ENCODE data around the gene FBRSL1.

DNA sequence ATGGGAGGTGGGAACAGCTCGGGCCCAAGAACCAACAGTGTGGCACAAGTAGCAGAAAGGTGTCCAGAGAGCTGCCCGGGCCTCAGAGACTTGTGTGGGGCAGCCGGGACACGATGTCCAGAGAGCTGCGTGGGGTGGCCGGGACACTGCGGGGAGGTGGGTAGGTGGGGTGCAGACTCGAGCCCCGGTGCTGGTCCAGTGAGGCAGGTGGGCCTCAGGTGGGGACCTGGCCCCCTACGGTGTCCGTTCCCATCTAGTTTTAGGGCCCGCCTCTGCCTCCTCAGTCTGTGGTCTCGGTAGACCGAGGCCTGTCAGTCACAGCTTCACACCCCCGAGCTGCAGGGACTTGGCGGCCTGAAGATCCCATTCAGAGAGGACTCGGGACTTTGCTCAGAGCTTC lies 6.3 kb upstream of the FBRSL1 start:
- TF ChIP-seq, protein P1, sequence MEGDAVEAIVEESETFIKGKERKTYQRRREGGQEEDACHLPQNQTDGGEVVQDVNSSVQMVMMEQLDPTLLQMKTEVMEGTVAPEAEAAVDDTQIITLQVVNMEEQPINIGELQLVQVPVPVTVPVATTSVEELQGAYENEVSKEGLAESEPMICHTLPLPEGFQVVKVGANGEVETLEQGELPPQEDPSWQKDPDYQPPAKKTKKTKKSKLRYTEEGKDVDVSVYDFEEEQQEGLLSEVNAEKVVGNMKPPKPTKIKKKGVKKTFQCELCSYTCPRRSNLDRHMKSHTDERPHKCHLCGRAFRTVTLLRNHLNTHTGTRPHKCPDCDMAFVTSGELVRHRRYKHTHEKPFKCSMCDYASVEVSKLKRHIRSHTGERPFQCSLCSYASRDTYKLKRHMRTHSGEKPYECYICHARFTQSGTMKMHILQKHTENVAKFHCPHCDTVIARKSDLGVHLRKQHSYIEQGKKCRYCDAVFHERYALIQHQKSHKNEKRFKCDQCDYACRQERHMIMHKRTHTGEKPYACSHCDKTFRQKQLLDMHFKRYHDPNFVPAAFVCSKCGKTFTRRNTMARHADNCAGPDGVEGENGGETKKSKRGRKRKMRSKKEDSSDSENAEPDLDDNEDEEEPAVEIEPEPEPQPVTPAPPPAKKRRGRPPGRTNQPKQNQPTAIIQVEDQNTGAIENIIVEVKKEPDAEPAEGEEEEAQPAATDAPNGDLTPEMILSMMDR (IDR thresholded peaks at IDR 0.05; ENCODE audit: insufficient read depth, low read depth, low read length), result no peak
- TF ChIP-seq EZH2 (IDR thresholded peaks at IDR 0.05; ENCODE audit: insufficient read depth, low read length), result no peak

Data from astrocyte (in vitro differentiated cells and primary cell).